Neutrophil (primary cell): Measurements from ENCODE around the gene RFX8.

Experiments used
- H3K27ac ChIP-seq: fragments of 200-600 bp; sonication (generic); 2 replicates; pipeline ENCODE4 v1.5.1; 2016; ENCODE audit warnings: mild to moderate bottlenecking, moderate library complexity
- H3K27me3 ChIP-seq: fragments of 200-600 bp; sonication (generic); 2 replicates; pipeline ENCODE4 v1.6.0; 2016; ENCODE audit warnings: mild to moderate bottlenecking
- H3K36me3 ChIP-seq: fragments of 200-600 bp; sonication (generic); 2 replicates; pipeline ENCODE4 v1.5.1; 2017
- H3K4me1 ChIP-seq, 2 experiments: fragments of 200-600 bp in 1 of 2; sonication (generic) in 1 of 2; 1 replicate in 1 of 2; 2 replicates in 1 of 2; pipeline versions ENCODE4 v1.5.1 to v1.6.1; 2013 to 2016; ENCODE audit warnings: low read depth in 1 of 2, low read length in 1 of 2, mild to moderate bottlenecking in 1 of 2, moderate library complexity in 1 of 2; ENCODE audit not compliant: control insufficient read depth in 1 of 2, insufficient read depth in 1 of 2
- H3K4me3 ChIP-seq, 2 experiments: fragments of 200-600 bp in 1 of 2; sonication (generic) in 1 of 2; 1 replicate in 1 of 2; 2 replicates in 1 of 2; pipeline ENCODE4 v1.5.1; 2013 to 2016; ENCODE audit warnings: low read depth in 1 of 2, low read length in 1 of 2, mild to moderate bottlenecking in 1 of 2, moderate library complexity in 1 of 2
- H3K9me3 ChIP-seq: fragments of 200-600 bp; sonication (generic); 2 replicates; pipeline ENCODE4 v1.5.1; 2016
- TF ChIP-seq, protein P1 (sequence below): fragments of 200-600 bp; sonication (generic); IDR thresholded peaks from 2 replicates; pipeline ENCODE4 v1.5.1; 2016; ENCODE audit warnings: antibody characterized with exemption

The RFX8 gene

DNA sequence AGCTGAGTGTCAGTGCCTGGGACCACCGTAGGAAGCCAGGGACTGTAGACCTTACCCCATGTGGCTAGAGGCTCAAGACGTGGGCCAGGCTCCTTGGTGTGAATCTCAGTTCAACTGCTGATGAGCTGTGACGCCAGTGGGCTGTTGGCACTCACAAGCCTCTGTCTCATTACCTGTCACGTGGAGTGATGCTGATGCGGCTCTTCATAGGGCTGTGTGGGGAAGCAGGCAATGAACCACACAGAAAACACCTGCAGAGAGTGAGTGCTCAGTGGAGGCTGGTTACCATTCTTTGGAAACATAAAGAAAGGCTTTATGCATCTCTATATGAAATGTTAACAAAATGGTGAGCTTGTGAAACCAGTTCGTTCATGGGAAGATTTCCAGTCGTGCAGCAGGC lies 123.7 kb downstream of the RFX8 start:
- H3K27ac ChIP-seq = no peak overlapping the region
- no peaks in the 10 kb centered on the region for H3K9me3 ChIP-seq
- TF ChIP-seq, protein P1, sequence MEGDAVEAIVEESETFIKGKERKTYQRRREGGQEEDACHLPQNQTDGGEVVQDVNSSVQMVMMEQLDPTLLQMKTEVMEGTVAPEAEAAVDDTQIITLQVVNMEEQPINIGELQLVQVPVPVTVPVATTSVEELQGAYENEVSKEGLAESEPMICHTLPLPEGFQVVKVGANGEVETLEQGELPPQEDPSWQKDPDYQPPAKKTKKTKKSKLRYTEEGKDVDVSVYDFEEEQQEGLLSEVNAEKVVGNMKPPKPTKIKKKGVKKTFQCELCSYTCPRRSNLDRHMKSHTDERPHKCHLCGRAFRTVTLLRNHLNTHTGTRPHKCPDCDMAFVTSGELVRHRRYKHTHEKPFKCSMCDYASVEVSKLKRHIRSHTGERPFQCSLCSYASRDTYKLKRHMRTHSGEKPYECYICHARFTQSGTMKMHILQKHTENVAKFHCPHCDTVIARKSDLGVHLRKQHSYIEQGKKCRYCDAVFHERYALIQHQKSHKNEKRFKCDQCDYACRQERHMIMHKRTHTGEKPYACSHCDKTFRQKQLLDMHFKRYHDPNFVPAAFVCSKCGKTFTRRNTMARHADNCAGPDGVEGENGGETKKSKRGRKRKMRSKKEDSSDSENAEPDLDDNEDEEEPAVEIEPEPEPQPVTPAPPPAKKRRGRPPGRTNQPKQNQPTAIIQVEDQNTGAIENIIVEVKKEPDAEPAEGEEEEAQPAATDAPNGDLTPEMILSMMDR = no peak
- no peaks in the 10 kb centered on the region for H3K27me3 ChIP-seq
- H3K4me3 ChIP-seq = no peak overlapping the region
- H3K36me3 ChIP-seq = no peaks in the 10 kb centered on the region
- H3K4me1 ChIP-seq = no peaks in the 10 kb centered on the region

DNA sequence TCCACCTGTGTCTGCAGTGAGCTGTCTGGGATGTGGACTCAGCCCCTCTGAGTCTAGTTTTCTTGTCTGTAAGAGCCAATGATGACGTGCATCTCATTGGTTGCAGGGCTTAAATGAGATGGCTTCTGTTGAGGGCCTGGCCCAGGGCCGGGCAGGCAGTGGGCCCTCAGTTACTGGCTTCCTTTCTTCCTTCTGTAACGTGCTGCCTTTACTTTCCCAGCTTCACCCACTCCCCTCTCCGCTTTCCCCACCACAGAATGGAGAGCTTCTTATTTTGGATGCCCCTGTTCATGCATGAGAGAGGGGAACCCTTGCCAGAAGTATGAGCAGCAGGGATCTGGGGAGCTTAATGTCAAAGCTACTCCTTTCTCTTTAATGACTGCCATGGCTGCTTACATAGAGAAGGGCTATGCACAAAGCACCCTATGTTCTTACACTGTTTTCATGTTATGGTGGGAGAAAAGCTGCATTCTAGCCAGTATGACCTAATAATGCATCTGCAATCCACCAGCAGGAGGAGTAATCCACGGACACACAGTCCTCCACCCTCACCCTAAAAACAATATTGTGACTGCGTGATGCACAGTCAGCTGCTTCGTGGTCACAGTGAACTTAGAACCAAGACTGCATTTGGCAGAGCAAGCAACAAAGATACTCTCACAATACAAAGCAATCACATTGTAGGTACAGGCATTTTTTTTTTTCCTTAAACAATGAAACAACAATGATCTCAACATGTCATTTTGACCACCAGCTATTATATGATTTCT lies 124.8 kb downstream of the RFX8 start:
- no peaks in the 10 kb centered on the region for H3K36me3 ChIP-seq
- no peaks in the 10 kb centered on the region for H3K9me3 ChIP-seq
- H3K4me3 ChIP-seq = no peak overlapping the region
- no peaks in the 10 kb centered on the region for H3K27me3 ChIP-seq
- H3K4me1 ChIP-seq = no peaks in the 10 kb centered on the region
- TF ChIP-seq, protein P1 = no peak
- no peak overlapping the region for H3K27ac ChIP-seq

DNA sequence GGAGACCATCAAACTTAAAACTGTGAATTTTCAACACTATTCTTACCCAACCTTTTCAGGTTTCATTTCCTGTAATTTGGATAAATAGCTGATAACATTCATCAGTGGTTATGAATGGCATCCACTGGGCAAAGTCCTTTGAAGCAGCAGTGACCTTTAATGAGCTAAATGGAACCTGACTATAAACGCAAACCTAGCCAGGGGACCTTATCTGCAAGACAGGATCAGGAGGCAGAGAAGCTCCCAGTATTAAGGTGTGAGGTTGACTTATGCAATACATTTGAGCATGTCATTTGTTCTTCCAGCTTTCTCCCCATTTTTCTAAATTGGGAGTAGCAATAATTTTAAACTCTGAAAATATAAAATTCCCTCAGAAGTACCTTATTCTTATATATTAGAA lies 126.0 kb downstream of the RFX8 start:
- Histone ChIP-seq H3K4me1 (no peaks in the 10 kb centered on the region), H3K4me3 (no peak overlapping the region), H3K36me3 (no peaks in the 10 kb centered on the region), H3K27ac (no peak overlapping the region), H3K27me3 (no peaks in the 10 kb centered on the region), H3K9me3 (no peaks in the 10 kb centered on the region)
- TF ChIP-seq, protein P1 = no peak
